ENCODE data around the gene FBXO47.

- TF ChIP-seq, protein P1, sequence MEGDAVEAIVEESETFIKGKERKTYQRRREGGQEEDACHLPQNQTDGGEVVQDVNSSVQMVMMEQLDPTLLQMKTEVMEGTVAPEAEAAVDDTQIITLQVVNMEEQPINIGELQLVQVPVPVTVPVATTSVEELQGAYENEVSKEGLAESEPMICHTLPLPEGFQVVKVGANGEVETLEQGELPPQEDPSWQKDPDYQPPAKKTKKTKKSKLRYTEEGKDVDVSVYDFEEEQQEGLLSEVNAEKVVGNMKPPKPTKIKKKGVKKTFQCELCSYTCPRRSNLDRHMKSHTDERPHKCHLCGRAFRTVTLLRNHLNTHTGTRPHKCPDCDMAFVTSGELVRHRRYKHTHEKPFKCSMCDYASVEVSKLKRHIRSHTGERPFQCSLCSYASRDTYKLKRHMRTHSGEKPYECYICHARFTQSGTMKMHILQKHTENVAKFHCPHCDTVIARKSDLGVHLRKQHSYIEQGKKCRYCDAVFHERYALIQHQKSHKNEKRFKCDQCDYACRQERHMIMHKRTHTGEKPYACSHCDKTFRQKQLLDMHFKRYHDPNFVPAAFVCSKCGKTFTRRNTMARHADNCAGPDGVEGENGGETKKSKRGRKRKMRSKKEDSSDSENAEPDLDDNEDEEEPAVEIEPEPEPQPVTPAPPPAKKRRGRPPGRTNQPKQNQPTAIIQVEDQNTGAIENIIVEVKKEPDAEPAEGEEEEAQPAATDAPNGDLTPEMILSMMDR (IDR thresholded peaks at IDR 0.05) = no peak
- no peak for TF ChIP-seq EP300 (IDR thresholded peaks at IDR 0.05)
- TF ChIP-seq POLR2A (IDR thresholded peaks at IDR 0.05) = no peak
Observed at GRCh38 chr17:38904892-38905291, 62.3 kb downstream of the FBXO47 start.

All from upper lobe of left lung (tissue), 4 donors.